PC-3 (cell line): ENCODE measurements around the gene GNG14. TPM values are rescaled to one million over a fixed set of nuclear protein-coding genes. Genes with fewer than 3 reads are reported as not detected.

ENCODE experiments used
- ATAC-seq: fragments of 200-7000 bp; cut with Tn5 transposase; 2 replicates; pipeline ENCODE4 v1.9.1; 2020; ENCODE audit warnings: mild to moderate bottlenecking, moderate library complexity
- BruUV-seq: library from RNA; stranded (reverse); fragments of 400-500 nt; replicated peaks from 2 replicates; lab custom pipeline; 2021; lab: Mats Ljungman, UMichigan
- CTCF ChIA-PET: fragments of 300-600 bp; sonication (Branson Sonifier 250); formaldehyde crosslinking; loops from one replicate; lab custom pipeline; 2022; ENCODE audit warnings: antibody characterized with exemption; lab: Charles Lee
- POLR2A ChIA-PET: fragments of 300-600 bp; sonication (Branson Sonifier 250); formaldehyde crosslinking; loops from one replicate; lab custom pipeline; 2022; ENCODE audit warnings: antibody characterized with exemption; ENCODE audit not compliant: unreplicated experiment; lab: Charles Lee
- DNase-seq: peaks from one replicate; pipeline ENCODE4 v3.0.0-alpha.2; 2015
- H2AFZ ChIP-seq: fragments of 300-600 bp; sonication (generic); 2 replicates; pipeline ENCODE4 v1.6.0; 2016; ENCODE audit warnings: antibody characterized with exemption, low read length
- H3F3A ChIP-seq: fragments of 300-600 bp; sonication (generic); one replicate; pipeline ENCODE4 v1.6.0; 2017; ENCODE audit warnings: antibody characterized with exemption, low read length, control low read depth, mild to moderate bottlenecking; ENCODE audit not compliant: unreplicated experiment
- H3K27ac ChIP-seq: fragments of 300-600 bp; sonication (generic); 2 replicates; pipeline ENCODE4 v1.5.1; 2016; ENCODE audit warnings: mild to moderate bottlenecking, low read length
- H3K27me3 ChIP-seq: fragments of 300-600 bp; sonication (generic); 2 replicates; pipeline ENCODE4 v1.6.1; 2016; ENCODE audit warnings: low read length, mixed read lengths
- H3K36me3 ChIP-seq: fragments of 300-600 bp; sonication (generic); 2 replicates; pipeline ENCODE4 v1.6.1; 2016; ENCODE audit warnings: low read depth, mixed run types, low read length, mixed read lengths
- H3K4me1 ChIP-seq: fragments of 300-600 bp; sonication (generic); 2 replicates; pipeline ENCODE4 v1.5.1; 2016; ENCODE audit warnings: low read length; ENCODE audit not compliant: insufficient read depth
- H3K4me2 ChIP-seq: fragments of 300-600 bp; sonication (generic); 2 replicates; pipeline ENCODE4 v1.6.0; 2016; ENCODE audit warnings: low read length
- H3K4me3 ChIP-seq: fragments of 300-600 bp; sonication (generic); 2 replicates; pipeline ENCODE4 v1.5.1; 2016; ENCODE audit warnings: mild to moderate bottlenecking, low read length, mixed read lengths
- H3K79me2 ChIP-seq: fragments of 300-600 bp; sonication (generic); 2 replicates; pipeline ENCODE4 v1.6.1; 2017; ENCODE audit warnings: low read length, mixed read lengths
- H3K9ac ChIP-seq: fragments of 300-600 bp; sonication (generic); 2 replicates; pipeline ENCODE4 v1.6.0; 2016; ENCODE audit warnings: mild to moderate bottlenecking, low read length
- H3K9me2 ChIP-seq: fragments of 300-600 bp; sonication (generic); replicated peaks from 2 replicates; pipeline ENCODE4 v1.6.1; 2016; ENCODE audit warnings: mixed run types, low read length, mixed read lengths
- H3K9me3 ChIP-seq: fragments of 300-600 bp; sonication (generic); 2 replicates; pipeline ENCODE4 v1.6.1; 2016; ENCODE audit warnings: low read length, mixed read lengths
- H4K20me1 ChIP-seq: fragments of 300-600 bp; sonication (generic); 2 replicates; pipeline ENCODE4 v1.6.1; 2016; ENCODE audit warnings: low read length, mixed read lengths
- EZH2 ChIP-seq: fragments of 300-600 bp; sonication (generic); IDR thresholded peaks from one replicate; pipeline ENCODE4 v1.6.1; 2017; ENCODE audit warnings: antibody characterized with exemption, mild to moderate bottlenecking, low read length; ENCODE audit not compliant: unreplicated experiment
- EZH2phosphoT487 ChIP-seq: fragments of 300-600 bp; sonication (generic); IDR thresholded peaks from 2 replicates; pipeline ENCODE4 v1.6.1; 2018; ENCODE audit warnings: mild to moderate bottlenecking, antibody characterized with exemption, low read length, borderline replicate concordance
- intact Hi-C: fragments of 100-400 bp; cut with micrococcal nuclease; formaldehyde crosslinking; loops from 2 replicates; pipeline ENCODE4 v1.9.0; 2023
- total RNA-seq: library from RNA; depleted of rRNA; stranded (reverse); fragments of >200 nt; gene quantifications from 2 replicates; pipeline ENCODE4 v1.2.3, GENCODE V29; 2014
- TF ChIP-seq, protein P1 (sequence below): fragments of 300-600 bp; sonication (generic); conservative IDR thresholded peaks from 2 replicates; pipeline ENCODE4 v1.5.1; 2017; ENCODE audit warnings: antibody characterized with exemption, low read depth, mild to moderate bottlenecking, low read length

GNG14 gene
- total RNA-seq, 1 experiment from 2014 or later, result not detected

DNA sequence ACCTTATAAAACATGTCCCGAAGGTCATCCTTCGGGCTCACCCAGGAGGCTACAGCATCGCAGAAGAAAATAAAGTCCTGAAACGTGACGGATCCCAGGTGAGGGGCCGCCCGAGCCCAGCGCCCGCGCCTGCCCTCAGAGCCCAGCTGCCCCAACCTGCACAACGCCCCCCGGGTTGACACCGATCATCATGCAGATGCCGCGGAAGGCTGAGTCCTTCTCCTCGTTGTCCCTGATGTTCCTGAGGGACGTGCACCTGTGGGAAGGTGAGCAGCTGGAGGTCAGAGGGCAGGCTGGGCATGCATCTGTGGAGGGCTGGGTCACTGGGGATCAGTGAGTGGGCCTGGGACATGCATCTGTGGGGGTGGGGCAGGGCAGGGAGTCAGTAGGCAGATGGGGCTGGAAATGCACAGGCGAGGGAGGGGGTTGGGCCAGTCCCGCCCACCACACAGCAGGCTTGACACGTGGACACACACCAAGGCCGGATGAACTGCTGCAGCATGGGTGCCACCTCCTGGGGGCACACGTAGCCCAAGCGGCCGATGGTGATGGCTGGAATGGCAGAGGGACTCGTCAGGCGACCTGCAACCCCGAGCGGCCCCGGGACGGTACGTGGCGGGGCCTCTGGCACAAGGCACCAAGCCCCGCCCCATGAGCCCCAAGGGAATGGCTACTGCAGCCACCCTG is 13.9 kb downstream of the GNG14 start:
- no peaks in the 10 kb centered on the region; the same call in 1 of the 2 replicates for H3K4me1 ChIP-seq
- TF ChIP-seq EZH2 (no peak), EZH2phosphoT487 (no peak)
- TF ChIP-seq, protein P1, sequence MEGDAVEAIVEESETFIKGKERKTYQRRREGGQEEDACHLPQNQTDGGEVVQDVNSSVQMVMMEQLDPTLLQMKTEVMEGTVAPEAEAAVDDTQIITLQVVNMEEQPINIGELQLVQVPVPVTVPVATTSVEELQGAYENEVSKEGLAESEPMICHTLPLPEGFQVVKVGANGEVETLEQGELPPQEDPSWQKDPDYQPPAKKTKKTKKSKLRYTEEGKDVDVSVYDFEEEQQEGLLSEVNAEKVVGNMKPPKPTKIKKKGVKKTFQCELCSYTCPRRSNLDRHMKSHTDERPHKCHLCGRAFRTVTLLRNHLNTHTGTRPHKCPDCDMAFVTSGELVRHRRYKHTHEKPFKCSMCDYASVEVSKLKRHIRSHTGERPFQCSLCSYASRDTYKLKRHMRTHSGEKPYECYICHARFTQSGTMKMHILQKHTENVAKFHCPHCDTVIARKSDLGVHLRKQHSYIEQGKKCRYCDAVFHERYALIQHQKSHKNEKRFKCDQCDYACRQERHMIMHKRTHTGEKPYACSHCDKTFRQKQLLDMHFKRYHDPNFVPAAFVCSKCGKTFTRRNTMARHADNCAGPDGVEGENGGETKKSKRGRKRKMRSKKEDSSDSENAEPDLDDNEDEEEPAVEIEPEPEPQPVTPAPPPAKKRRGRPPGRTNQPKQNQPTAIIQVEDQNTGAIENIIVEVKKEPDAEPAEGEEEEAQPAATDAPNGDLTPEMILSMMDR, result no peak
- CTCF ChIA-PET, result no interaction called here

DNA sequence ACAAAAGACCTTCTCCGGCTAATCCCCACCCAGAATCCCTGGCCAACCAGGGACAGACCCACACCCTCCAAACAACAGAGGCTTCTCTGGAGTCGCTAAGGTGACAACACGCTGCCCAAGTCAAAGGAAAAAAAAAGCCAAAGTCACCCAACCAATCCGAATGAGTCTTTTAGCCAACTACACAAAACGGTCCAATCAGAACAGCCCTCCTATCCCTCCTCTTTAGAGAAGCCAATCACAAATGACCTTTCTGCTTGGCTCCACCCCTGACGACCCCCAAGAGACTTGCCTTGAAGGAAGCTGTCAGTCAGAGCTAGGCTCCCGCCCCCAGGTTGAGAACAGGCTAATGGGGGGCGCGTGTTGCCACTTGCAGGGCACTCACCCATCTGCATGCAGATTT is 15.2 kb downstream of the GNG14 start:
- no peak overlapping the region for H3K4me2 ChIP-seq
- H3K9me2 ChIP-seq, result no peaks in the 10 kb centered on the region
- DNase-seq, result peak; percentile 52
- H3K36me3 ChIP-seq, result peaks cover 69% of the 10 kb centered on the region
- no peaks in the 10 kb centered on the region for H3K27me3 ChIP-seq
- H3K27ac ChIP-seq, result no peak overlapping the region
- no TSS peak for BruUV-seq
- no peaks in the 10 kb centered on the region for H4K20me1 ChIP-seq
- CTCF ChIA-PET, result no interaction called here
- no peak overlapping the region for H2AFZ ChIP-seq
- no peak overlapping the region for H3K4me3 ChIP-seq
- no peaks in the 10 kb centered on the region for H3K79me2 ChIP-seq
- H3K9ac ChIP-seq, result no peak overlapping the region
- POLR2A ChIA-PET, result no interaction called here
- H3K9me3 ChIP-seq, result no peaks in the 10 kb centered on the region
- peak; percentile 25; the same call in 1 of the 2 replicates for ATAC-seq
- no peaks in the 10 kb centered on the region for H3K4me1 ChIP-seq
- intact Hi-C loops, result no loop called here
- H3F3A ChIP-seq, result no peaks in the 10 kb centered on the region
- TF ChIP-seq EZH2, result no peak
- TF ChIP-seq, protein P1, result no peak
- TF ChIP-seq EZH2phosphoT487, result no peak

More for the DNA sequence above, 13.9 kb downstream of the GNG14 start:
- Histone ChIP-seq H3K79me2 (no peaks in the 10 kb centered on the region), H3K4me2 (no peak overlapping the region), H3K4me3 (no peak overlapping the region), H3K36me3 (peaks cover 64% of the 10 kb centered on the region), H3K27me3 (no peaks in the 10 kb centered on the region), H3K9me3 (no peaks in the 10 kb centered on the region), H3K27ac (no peak overlapping the region), H2AFZ (no peak overlapping the region), H3F3A (no peaks in the 10 kb centered on the region), H3K9ac (no peak overlapping the region), H4K20me1 (no peaks in the 10 kb centered on the region), H3K9me2 (no peaks in the 10 kb centered on the region)
- intact Hi-C loops, result no loop called here
- DNase-seq, result no peak
- POLR2A ChIA-PET, result no interaction called here
- BruUV-seq, result no TSS peak
- no peak for ATAC-seq

DNA sequence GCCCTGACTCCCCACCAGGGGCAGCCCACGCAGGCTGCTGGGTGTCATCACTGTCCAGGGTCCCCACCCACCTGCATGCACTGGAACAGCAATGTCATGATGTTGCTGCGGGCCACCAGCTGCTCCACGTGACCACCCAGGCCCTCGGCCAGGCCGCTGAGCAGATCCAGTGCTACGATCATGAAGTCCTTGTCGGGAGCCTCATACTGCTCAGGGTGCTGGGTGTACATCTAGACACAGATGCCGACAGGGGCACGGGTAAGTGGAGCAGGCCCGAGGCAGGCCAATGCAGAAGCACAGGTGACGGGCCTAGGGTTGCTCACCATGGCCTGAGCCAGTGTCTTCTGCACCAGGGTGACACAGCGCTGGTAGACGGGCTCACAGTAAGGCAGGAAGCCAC is 17.4 kb downstream of the GNG14 start:
- no peaks in the 10 kb centered on the region for H3K4me1 ChIP-seq
- ATAC-seq, result no peak
- CTCF ChIA-PET, result no interaction called here
- H3K4me3 ChIP-seq, result no peak overlapping the region
- no peaks in the 10 kb centered on the region for H4K20me1 ChIP-seq
- no peaks in the 10 kb centered on the region for H3K27me3 ChIP-seq
- no peaks in the 10 kb centered on the region for H3F3A ChIP-seq
- no peaks in the 10 kb centered on the region for H3K79me2 ChIP-seq
- H3K9ac ChIP-seq, result no peak overlapping the region
- H2AFZ ChIP-seq, result no peak overlapping the region
- POLR2A ChIA-PET, result no interaction called here
- intact Hi-C loops, result no loop called here
- H3K36me3 ChIP-seq, result peaks cover 75% of the 10 kb centered on the region
- no peaks in the 10 kb centered on the region for H3K9me3 ChIP-seq
- no peaks in the 10 kb centered on the region for H3K9me2 ChIP-seq
- H3K27ac ChIP-seq, result no peak overlapping the region
- H3K4me2 ChIP-seq, result no peak overlapping the region
- BruUV-seq, result no TSS peak
- no peak for DNase-seq
- TF ChIP-seq, protein P1, result no peak
- TF ChIP-seq EZH2phosphoT487 (no peak), EZH2 (no peak)
